HG02588 (cell line): Measurements from ENCODE around the gene IL18R1.

ENCODE experiments used
- ATAC-seq: cut with Tn5 transposase; IDR thresholded peaks from one replicate; pipeline ENCODE4 v1.9.1; 2021; ENCODE audit warnings: mild to moderate bottlenecking, moderate library complexity; ENCODE audit not compliant: unreplicated experiment

The IL18R1 gene

GRCh38 chr2:102387763-102388546, 32.4 kb downstream of the IL18R1 start:
- ATAC-seq = peak; percentile 52

- ATAC-seq = no peak
Measured at GRCh38 chr2:102391565-102391964, 36.0 kb downstream of the IL18R1 start.

- no peak for ATAC-seq
Measured at GRCh38 chr2:102392096-102392495, 36.5 kb downstream of the IL18R1 start.

GRCh38 chr2:102392942-102393341, 37.3 kb downstream of the IL18R1 start:
- no peak for ATAC-seq

GRCh38 chr2:102396012-102396411, 40.4 kb downstream of the IL18R1 start:
- no peak for ATAC-seq

- ATAC-seq = no peak
Measured at GRCh38 chr2:102397209-102397608, 41.6 kb downstream of the IL18R1 start.

GRCh38 chr2:102399499-102400141, 44.0 kb downstream of the IL18R1 start:
- no peak for ATAC-seq

GRCh38 chr2:102401456-102401855, 45.9 kb downstream of the IL18R1 start:
- no peak for ATAC-seq

GRCh38 chr2:102401865-102402264, 46.3 kb downstream of the IL18R1 start:
- no peak for ATAC-seq

GRCh38 chr2:102410952-102411351, 55.4 kb downstream of the IL18R1 start:
- ATAC-seq = no peak

GRCh38 chr2:102412199-102412598, 56.6 kb downstream of the IL18R1 start:
- ATAC-seq = no peak

GRCh38 chr2:102417946-102418345, 62.4 kb downstream of the IL18R1 start:
- ATAC-seq = no peak

- ATAC-seq = peak; percentile 81
Measured at GRCh38 chr2:102418421-102418961, 62.9 kb downstream of the IL18R1 start.

- ATAC-seq = no peak
Measured at GRCh38 chr2:102420290-102420689, 64.7 kb downstream of the IL18R1 start.

GRCh38 chr2:102421890-102422759, 66.5 kb downstream of the IL18R1 start:
- no peak for ATAC-seq

GRCh38 chr2:102422910-102423309, 67.3 kb downstream of the IL18R1 start, which contains the start of gene IL18RAP:
Gene IL18RAP (plus strand): TSS chr2:102423160. CDS start chr2:102423278, 118 bp downstream.
- ATAC-seq = no peak

GRCh38 chr2:102423368-102423767, 67.8 kb downstream of the IL18R1 start:
- ATAC-seq = no peak

GRCh38 chr2:102424754-102425153, 69.2 kb downstream of the IL18R1 start:
- ATAC-seq = peak; percentile 86

GRCh38 chr2:102425441-102426132, 70.0 kb downstream of the IL18R1 start:
- no peak for ATAC-seq

GRCh38 chr2:102427249-102427648, 71.7 kb downstream of the IL18R1 start:
- ATAC-seq = no peak
